ENCODE measurements around the gene CEMIP2.
"Not testable (repeated sequence)": the region's sequence is repeated elsewhere in the genome, so short reads cannot be mapped to it uniquely, and the experiment has no call there.

Gene CEMIP2

DNA sequence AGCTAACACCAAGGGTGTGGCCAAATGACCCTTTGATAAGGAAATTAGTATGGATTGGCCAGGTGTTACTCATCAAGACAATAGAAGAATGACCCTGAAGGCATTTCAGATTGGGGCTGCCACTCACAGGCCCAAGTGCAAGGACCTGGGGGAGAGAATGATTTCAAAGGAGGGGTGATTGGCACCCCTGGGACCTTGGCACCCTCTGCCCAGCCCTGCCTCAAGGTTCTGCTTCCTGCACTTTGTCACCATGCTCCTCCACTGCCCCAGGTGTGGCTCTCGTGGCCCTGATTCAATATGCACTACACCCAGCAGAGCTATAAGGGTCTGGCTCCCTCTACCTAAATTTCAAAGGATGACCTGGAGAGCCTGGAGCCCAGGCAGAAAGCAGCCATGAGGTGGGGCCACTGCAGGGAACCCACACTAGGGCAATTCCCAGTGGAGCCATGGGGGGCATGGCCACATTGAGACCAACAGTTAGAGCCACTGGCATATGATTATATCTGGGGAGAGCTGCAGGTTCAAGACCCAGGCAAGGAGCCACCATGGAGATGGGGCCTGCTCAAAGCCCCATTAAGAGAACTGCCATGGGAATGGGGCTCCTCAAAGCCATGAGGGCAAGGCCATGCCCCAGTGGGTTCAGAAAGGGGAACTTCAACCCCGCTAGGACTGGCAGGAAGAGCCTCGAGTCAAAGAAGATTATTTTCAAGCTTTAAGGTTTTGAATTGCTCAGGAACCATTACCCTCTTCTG, 93.0 kb downstream of the CEMIP2 start:
- no peak for DNase-seq

DNA sequence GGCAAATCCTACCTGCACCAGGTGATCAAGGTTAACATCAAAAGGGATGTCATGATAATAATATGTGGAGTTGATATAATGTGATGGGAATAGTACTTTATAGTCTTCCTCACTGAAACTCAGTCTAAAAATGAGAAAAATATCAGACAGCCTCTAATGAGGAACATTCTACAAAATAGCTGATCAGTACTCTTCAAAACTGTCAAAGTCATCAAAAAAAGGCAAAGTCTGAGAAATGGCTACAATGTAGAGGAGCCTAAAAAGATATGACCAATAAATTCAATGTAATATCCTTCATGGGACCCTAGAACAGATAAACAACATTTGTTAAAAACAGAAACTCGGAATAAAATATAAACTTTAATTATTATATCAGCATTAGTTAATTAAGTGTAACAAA, 95.7 kb downstream of the CEMIP2 start:
- no peak for DNase-seq

DNA sequence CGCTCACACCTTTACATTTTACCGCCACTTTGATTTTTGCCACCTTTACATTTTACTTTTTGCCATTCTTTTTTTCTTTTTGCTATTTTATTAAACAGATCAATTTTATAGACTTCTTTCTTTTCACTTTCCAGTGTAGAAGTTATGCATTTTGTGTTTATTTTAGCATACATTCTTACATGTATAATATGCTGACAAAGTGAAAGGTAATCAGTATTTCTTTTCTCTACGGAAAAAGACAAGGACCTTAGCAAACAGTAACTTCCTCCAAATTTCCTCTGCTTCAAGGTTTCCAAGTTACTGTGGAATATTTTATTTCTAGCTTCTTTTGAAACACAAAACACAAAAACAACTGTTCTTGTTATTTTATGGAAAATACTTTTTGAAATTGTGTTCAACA, 97.0 kb downstream of the CEMIP2 start:
- no peak for DNase-seq

DNA sequence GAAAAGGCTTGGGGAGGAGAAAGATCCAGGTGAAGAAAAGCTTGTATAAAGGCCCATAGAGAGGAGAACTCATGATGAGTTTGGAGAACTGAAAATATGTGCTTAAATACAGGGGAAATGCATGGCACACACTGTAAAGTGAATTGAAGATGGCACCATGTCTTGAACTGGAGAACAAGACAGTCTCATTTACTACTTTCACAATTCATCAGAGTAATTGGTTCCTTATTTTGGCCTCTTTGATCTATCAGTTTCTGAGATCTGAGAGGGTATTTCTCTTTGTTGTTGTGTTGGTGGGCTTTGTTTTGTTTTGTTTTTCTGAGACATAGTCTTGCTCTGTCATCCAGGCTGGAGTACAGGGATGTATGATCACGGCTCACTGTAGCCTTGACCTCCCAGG, 98.2 kb downstream of the CEMIP2 start:
- no peak for DNase-seq

DNA sequence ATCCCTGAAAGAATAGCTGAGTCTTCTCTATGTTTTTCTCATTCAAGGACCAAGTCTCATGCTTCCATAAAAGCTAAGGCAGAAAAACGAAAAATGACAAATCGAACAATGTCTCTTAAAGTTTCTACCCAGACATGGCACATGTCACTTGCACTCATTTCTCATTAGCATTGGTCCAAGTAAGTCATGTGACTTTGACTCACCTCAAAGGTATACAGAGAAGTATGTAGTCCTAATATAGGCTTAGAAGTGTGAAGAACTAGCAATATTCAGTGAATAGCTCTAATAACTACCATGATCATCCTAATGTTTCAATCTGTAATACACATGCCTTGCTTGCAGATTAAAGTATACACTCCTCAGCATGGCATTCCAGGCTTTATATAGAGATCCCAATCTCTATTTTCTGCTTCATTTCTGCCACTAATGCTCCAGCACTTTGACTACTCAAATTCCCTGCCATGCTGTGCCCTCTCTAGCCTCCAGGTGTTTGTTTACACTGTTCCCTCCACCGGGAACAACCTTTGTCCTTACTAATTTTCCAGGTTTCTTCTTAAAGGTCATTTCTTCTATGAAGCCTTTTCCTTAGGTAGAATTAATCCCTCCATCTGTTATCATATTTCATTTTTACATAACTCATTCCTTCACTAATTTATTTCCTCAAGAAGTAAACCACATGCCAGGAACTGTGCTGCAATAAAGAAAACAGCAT, 98.9 kb downstream of the CEMIP2 start:
- no peak for DNase-seq

DNA sequence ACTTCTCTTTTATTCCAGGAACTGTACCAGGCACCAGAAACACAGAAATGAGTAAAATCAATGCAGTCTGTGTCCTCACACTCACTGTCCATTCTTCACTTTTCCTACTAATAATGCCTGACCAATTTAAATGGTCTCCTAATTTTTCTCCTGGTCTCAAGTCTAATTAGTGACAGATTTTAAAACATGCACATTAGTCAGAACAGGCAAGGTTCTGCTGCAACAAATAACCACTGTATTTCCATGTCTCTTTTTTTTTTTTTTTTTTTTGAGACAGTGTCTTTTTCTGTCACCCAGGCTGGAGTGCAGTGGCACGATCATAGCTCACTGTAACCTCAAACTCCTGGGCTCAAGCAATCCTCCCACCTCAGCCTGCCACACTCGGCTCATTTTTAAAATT, 99.6 kb downstream of the CEMIP2 start:
- no peak for DNase-seq

DNA sequence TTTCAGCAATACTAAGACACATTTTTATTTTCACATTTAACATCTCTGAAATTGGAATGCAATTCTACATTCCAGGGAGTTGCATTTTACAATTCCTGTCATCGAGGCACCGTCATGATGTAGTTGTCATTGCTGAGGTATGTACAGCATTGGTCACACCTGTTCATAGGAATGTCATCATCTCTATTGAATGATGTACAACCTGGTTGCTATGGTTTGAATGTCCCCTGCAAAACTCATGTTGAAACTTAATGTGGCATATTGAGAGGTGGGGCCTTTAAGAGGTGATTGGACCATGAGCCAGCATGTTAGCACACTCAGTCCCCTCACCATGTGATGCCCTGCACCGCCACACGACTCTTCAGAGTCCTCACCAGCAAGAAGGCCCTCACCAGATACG, 103.1 kb downstream of the CEMIP2 start:
- no peak for DNase-seq

DNA sequence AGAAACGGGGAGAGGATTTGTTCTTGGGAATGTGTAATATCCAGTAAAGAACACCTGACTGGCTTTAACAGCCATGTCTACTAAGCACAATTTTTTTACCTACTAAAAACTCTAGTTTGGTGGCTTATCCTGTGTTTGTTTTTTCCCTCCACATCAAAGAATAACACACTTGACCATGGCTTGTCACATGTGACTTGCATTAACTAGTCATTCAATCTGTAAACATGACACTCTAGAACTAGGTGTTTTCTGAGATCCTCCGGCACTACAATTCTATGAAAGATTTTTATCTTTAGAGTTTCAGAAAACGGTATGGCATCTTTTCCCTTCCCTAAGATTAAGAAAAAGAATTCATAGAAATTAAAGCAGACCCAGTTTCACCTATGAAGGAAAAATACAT, 103.7 kb downstream of the CEMIP2 start:
- DNase-seq, result no peak

DNA sequence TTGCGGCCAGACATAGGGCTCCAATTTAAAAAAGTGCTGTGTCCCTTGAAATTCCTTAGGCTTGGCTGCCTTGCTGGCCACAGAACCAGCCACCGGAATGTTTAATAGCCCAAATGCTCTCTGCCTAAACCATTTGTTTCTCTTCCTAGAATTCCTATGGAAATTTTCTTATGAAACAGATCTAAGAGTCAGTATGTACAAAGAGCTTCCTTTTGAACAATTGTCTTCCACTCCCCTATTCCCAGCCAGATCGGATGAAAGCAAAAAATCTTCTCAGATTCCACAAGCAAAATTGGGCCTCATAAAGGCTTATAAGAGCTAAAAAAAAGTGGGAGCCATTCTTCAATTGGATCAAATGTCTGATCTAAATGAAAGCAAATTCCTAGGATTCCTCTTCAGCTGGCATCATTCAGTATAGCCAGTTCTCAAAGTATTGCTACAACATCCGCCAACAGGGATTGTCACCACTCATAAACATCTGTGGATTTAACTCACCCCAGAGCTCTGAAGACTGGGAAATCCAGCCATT, 104.3 kb downstream of the CEMIP2 start:
- DNase-seq, result no peak

DNA sequence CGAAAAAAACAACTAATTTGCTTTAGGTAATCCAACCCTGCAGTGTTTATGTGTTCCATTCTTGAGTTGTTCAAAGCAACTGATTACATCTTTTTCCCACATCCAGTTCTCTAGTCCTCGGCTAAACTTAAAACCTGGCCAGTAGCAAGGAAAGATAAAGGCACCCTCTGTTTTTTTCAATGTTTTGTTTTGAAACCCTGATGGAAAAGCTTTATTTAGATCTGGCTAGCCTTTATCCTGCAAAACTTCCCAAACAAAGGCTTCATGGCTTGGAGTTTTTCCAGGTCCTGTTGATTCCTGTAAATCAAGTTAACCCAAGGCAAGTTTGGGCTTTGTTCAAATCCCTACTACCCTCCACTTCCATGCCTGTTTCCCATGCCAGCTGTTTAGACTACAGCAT, 105.1 kb downstream of the CEMIP2 start:
- no peak for DNase-seq

DNA sequence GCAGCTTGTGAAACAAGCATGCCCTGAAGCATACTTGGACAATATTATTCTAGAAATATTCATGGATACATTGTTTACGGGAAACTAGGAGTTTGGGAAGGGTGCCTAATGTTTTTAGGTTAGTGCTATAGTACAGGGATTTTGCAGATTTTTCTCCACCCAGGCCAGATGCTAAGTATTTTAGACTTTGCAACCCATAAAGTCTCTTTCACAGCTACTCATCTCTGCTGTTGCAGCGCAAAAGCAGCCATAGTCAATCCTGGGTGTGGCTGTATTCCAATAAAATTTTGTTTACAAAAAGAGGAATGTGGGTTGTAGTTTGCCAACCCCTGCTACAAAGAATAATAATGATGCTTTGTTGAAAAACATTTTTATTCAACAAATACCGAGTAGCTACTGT, 106.2 kb downstream of the CEMIP2 start:
- DNase-seq, result no peak

DNA sequence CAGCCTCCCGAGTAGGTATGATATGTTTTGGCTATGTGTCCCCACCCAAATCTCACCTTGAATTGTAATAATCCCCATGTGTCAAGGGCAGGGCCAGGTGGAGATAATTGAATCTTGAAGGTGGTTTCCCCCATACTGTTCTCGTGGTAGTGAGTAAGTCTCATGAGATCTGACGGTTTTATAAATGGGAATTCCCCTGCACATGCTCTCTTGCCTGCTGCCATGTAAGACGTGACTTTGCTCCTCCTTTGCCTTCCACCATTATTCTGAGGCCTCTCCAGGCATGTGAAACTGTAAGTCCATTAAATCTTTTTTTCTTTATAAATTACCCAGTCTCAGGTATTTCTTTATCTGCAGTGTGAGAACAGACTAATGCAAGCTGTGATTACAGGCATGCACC, 111.0 kb downstream of the CEMIP2 start:
- not testable (repeated sequence) for DNase-seq

DNA sequence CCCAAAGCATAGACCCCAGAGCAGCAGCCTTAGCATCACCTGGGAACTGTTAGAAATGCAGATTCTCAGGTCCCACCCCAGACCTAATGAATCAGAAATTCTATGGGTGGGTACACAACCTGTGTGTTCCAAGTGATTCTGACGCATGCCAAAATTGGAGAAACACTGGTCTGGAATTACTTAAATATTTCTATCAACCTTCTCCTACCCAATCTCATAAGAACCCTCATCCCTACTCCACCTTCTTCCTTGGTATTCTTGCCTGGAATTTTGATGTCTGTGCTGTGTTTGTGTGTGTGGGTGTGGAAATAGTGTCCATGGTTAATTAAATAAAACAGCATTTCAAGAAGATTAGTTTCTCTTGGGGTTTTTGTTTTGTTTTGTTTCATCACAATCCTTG, 111.8 kb downstream of the CEMIP2 start:
- DNase-seq, result no peak

DNA sequence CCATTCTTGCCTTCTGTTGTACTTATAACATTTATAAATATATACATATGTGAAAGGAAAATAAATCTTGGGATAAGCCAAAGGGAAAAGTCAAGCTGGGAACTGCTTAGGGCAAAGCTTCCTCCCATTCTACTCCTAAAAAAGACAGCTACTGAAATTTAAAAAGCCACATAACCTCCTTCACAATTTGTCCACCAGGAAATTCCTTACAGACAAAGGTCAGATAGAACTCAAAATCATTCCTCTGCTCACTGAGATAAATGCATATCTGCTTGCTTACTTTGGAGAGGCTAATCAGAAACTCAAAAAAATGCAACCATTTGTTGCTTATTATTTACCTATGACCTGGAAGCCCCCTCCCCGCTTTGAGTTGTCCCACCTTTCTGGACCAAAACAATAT, 112.5 kb downstream of the CEMIP2 start:
- DNase-seq, result no peak

DNA sequence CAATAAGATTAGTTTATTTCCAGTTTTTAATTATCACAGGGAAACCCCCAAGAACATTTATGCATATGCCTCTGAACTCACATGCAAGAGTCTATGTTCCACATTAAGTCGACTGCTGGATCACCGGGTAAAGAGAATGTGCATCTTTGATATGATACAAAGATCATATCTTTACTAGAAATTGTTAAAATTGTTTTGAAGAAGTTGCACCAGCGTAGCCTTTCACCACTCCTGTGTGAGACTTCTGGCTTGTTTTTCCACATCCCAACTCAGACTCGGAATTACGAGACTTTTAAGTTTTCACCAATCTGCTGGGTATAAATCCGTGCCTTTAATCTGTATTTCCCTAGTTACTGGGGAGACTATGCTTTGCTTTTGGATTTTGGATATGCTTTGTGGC, 113.2 kb downstream of the CEMIP2 start:
- no peak for DNase-seq

DNA sequence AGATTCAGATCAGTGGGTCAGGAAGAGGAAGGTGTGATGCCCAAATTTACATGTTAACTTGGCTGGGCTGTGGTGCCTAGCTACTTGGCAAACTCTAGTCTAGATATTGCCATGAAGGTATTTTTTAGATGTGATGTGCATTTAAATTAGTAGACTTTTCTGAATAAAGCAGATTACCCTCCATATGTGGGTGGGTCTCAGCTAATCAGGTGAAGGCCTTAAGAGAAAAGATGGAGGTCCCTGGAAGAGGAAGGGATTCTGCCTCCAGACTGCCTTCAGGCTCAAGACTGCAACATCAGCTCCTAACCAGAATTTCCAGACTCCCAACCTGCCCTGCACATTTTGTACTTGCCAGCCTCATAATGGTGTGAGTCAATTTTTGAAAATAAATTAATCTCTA, 115.8 kb downstream of the CEMIP2 start:
- DNase-seq, result no peak

DNA sequence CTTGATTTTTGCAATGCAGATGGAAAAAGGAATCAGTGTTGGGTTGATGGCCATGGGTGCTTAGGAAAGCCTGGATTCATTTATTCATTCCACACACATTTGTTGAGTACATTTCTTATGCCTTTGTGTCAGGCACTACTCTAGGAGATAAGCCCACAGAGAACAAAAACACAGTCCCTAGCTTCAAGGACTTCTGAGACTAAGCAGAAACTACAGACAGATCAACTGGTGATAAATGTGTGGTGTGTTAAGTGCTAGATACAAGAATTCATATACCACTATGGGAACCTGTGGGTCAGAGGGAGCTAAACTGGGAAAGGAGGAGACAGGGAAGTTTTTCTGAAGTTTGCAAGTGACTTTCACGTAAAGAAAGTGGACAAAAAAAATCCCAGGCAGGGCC, 119.9 kb downstream of the CEMIP2 start:
- no peak for DNase-seq

DNA sequence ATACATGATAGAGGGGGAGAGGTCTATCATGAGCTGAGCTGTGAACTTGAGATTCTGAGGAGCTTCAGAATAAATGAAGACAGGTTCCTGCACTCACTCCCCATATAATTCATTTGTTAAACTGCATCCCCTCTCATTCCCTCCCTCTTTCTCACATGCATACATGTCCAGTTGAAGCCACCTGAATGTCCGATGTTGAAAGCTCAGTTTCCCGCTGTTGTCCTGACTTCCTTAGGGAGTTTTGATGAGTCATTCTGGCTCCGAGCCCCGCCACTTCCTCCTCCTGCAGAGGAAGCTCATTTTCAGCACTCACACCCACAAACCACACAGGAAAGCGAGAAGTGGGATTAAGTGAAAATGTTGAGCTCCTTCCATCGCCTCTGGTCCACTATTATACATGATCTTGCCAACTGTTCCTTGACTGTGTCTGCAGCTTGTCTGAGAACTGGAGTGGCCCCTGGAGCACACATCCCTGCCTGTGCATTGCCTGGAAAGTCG, 121.2 kb downstream of the CEMIP2 start:
- no peak for DNase-seq

DNA sequence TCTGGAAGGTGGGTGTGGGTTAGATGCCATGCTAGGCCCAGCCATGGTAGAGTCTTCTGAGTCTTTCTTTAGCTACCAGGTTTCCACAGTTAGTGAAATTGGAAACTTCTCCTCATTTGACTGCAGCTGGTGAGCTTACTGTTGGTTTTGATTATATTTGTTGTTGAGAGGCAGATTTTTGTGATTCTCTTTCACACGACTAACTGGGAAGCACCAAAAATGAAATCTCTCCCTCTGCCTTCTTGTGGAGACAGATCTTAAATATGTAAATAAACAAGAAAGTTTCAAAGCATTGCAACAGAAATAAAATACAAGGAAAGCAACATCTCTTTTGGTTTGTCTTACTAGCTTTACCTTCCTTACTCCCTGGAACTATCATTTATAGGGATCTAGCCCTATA, 122.2 kb downstream of the CEMIP2 start:
- DNase-seq, result no peak

DNA sequence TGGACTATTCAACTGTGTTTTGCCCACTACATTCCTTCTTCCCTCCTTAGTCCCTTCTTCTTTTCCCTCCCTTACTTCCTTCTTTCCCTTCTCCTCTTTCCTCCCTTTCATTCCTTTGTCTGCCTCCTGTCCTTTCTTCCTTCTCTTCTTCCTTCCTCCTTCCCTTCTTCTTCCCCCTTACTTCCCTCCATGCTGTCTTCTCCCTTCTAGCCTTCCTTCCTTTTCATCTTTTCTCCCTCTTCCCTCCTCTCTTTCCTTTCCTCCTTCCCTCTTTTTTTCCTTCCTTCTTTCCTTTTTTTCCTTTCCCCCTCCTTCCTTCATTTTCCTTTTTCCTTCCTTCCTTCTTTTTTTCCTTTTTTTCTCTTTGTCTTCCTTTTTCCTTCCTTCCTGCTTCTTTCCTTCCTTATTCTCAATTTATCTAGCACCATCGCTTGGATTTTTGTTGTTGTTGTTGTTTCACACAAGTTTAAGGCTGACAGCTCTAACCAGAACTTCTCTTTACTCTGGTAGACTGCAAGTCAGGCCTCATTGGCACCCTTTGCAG, 123.4 kb downstream of the CEMIP2 start:
- DNase-seq, result no peak

DNA sequence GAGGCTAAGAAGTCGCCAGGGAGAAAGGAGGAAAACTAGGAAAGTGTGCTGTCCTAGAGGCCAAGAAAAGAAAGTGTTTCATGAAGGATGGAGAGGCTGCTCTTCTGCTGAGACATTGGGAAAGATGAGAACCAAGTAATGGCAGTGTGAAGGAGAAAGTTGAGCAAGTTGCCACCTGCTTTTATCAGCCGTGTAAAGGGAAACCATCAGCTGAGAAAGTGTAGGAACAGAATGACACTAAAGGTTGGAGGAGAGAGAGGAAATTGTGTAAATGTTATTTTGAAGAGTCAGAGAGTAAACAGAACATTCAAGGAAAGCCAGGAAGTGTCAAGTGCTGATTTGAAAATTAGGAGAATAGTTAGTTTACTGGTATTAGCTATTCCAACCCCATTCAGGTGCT, 125.0 kb downstream of the CEMIP2 start:
- no peak for DNase-seq

DNA sequence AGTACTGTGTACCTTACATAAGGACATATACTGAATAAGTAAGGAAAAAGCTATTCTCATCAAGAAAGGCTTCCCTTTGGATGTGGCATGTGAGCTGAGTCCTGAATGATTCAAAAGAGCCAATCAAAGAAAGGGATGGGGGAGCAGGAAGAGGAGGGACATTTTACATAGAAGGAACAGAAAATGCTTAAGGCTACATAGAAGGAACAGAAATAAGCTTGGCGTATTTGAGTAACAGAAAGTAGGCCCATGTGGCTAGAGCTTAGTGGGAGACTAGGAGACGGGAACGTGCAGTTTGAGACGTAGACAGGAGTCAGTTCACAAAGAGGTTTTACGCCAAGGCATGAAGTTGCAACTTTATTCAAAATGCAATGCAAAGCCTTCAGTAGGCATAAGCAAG, 126.3 kb downstream of the CEMIP2 start:
- no peak for DNase-seq

DNA sequence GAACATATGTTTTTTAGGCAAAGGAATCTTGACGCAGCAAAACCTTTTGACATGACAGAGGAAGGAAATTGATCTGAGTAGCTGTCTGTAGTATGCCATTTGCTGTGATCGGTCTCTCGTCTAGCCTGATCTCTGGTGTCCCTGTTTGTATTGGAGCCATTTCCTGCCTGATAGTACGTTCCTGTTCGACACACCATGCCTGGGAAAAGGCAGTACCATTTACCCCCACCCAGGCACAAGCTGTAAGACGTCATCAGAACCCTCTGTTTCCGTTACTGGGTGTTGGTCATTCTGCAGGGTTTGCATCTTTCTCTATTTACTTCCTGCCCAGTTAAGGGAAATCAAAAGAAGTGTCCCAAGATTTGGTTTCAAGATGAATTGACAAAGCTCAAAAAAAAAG, 129.7 kb downstream of the CEMIP2 start:
- DNase-seq, result no peak

DNA sequence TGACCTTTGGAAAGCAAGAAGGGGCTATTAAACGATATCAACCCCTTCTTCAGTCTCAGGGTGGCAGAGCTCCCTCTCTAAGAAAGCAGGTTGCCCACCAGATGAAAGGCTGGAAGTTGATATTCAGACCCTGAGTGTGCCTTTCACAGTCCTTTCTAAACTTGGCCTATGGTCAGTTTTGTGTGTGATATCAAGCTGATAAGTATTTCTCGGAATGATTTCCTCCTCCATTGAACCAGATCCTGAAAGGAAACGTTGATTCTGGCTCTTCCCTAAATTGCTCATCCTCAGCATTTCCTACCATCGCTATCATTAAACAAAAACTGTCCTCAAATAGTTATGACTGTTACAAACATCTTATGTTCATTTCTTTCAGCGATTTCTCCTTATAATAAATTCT, 130.4 kb downstream of the CEMIP2 start:
- DNase-seq, result no peak

All from NCI-H1436 treated with DMSO at 0.1 percent for 48 hours (cell line).